ENCODE data around the gene SIN3B.
"Not testable (repeated sequence)": the region's sequence is repeated elsewhere in the genome, so short reads cannot be mapped to it uniquely, and the experiment has no call there.

- not testable (repeated sequence) for TF ChIP-seq ZNF24 (tag by site-specific recombination; IDR thresholded peaks at IDR 0.05); SETDB1 (IDR thresholded peaks at IDR 0.05; ENCODE audit: insufficient read length, low read length); ZNF600 (tag by site-specific recombination; IDR thresholded peaks at IDR 0.05)
These were observed 30.9 kb upstream of the SIN3B start for GRCh38 chr19:16798326-16798725.
